Calu3 (cell line): ENCODE measurements around the gene LRRFIP2. TPM values are rescaled to one million over a fixed set of nuclear protein-coding genes. Genes with fewer than 3 reads are reported as not detected.

Experiments
- BruUV-seq: library from RNA; stranded (reverse); fragments of 400-500 nt; replicated peaks from 2 replicates; lab custom pipeline; 2021; lab: Mats Ljungman, UMichigan
- CTCF ChIA-PET: fragments of 300-600 bp; sonication (Branson Sonifier 250); formaldehyde crosslinking; loops from one replicate; lab custom pipeline; 2022; ENCODE audit warnings: antibody characterized with exemption; lab: Charles Lee
- DNase-seq: peaks from one replicate; pipeline ENCODE4 v3.0.0; 2022
- H3K27ac Mint-ChIP-seq: one replicate; pipeline ENCODE4 v1.8.0; 2022; ENCODE audit warnings: mixed read lengths; ENCODE audit not compliant: unreplicated experiment
- H3K27me3 Mint-ChIP-seq: one replicate; pipeline ENCODE4 v1.8.0; 2022; ENCODE audit warnings: mixed read lengths; ENCODE audit not compliant: unreplicated experiment
- H3K36me3 Mint-ChIP-seq: one replicate; pipeline ENCODE4 v1.8.0; 2022; ENCODE audit warnings: mild to moderate bottlenecking, moderate library complexity, mixed read lengths; ENCODE audit not compliant: insufficient read depth, unreplicated experiment
- H3K4me1 Mint-ChIP-seq: one replicate; pipeline ENCODE4 v1.8.0; 2022; ENCODE audit warnings: mild to moderate bottlenecking, low read depth, mixed read lengths; ENCODE audit not compliant: unreplicated experiment
- H3K4me3 Mint-ChIP-seq: one replicate; pipeline ENCODE4 v1.8.0; 2022; ENCODE audit warnings: mild to moderate bottlenecking, low read depth, moderate library complexity, mixed read lengths; ENCODE audit not compliant: unreplicated experiment
- H3K9me3 Mint-ChIP-seq: one replicate; pipeline ENCODE4 v1.8.0; 2022; ENCODE audit warnings: low read depth, mixed read lengths; ENCODE audit not compliant: unreplicated experiment
- CTCF ChIP-seq: fragments of 200-600 bp; IDR thresholded peaks from one replicate; pipeline ENCODE4 v1.8.0; 2022; ENCODE audit warnings: antibody characterized with exemption; ENCODE audit not compliant: unreplicated experiment
- intact Hi-C: fragments of 100-400 bp; cut with micrococcal nuclease; formaldehyde crosslinking; loops from one replicate; pipeline ENCODE4 v1.10.0; 2022; ENCODE audit not compliant: unreplicated experiment
- total RNA-seq: library from RNA; stranded (reverse); gene quantifications from 2 replicates; pipeline ENCODE4 v1.2.3, GENCODE V29; 2022

LRRFIP2 gene
- total RNA-seq, 1 experiment from 2014 or later = 38.8 TPM

- peak overlapping the region; percentile 45 for H3K27ac Mint-ChIP-seq
- H3K4me3 Mint-ChIP-seq = no peak overlapping the region
- no peaks in the 10 kb centered on the region for H3K27me3 Mint-ChIP-seq
- no TSS peak for BruUV-seq
- intact Hi-C loops = loop anchor here (2.0 kb wide), 1 partner anchor 39 kb away; no protein-coding TSS in a partner anchor
- H3K4me1 Mint-ChIP-seq = peaks cover 34% of the 10 kb centered on the region
- no peak for TF ChIP-seq CTCF
- peak; percentile 57 for DNase-seq
- CTCF ChIA-PET = interaction anchor here (1.4 kb wide), 1 partner anchor 18 kb away, joined by 4 read pairs; no protein-coding TSS in a partner anchor
- no peaks in the 10 kb centered on the region for H3K9me3 Mint-ChIP-seq
- no peaks in the 10 kb centered on the region for H3K36me3 Mint-ChIP-seq
Observed at GRCh38 chr3:37221407-37221806, 47.0 kb upstream of the LRRFIP2 start.

GRCh38 chr3:37219266-37219665 is 44.9 kb upstream of the LRRFIP2 start:
- no peak for DNase-seq
- Mint-ChIP-seq H3K27me3 (no peaks in the 10 kb centered on the region), H3K27ac (no peak overlapping the region), H3K4me3 (no peak overlapping the region), H3K4me1 (peaks cover 34% of the 10 kb centered on the region), H3K9me3 (no peaks in the 10 kb centered on the region), H3K36me3 (no peaks in the 10 kb centered on the region)
- intact Hi-C loops = no loop called here
- CTCF ChIA-PET = no interaction called here
- TF ChIP-seq CTCF = no peak
- BruUV-seq = no TSS peak

GRCh38 chr3:37218206-37218605 is 43.8 kb upstream of the LRRFIP2 start:
- intact Hi-C loops = no loop called here
- TF ChIP-seq CTCF = no peak
- CTCF ChIA-PET = no interaction called here
- Mint-ChIP-seq H3K27ac (no peak overlapping the region), H3K4me3 (no peak overlapping the region), H3K27me3 (no peaks in the 10 kb centered on the region), H3K36me3 (no peaks in the 10 kb centered on the region), H3K4me1 (peaks cover 26% of the 10 kb centered on the region), H3K9me3 (no peaks in the 10 kb centered on the region)
- no peak for DNase-seq
- no TSS peak for BruUV-seq

- TF ChIP-seq CTCF = no peak
- BruUV-seq = no TSS peak
- no peak for DNase-seq
- H3K9me3 Mint-ChIP-seq = no peaks in the 10 kb centered on the region
- H3K36me3 Mint-ChIP-seq = no peaks in the 10 kb centered on the region
- H3K4me1 Mint-ChIP-seq = peaks cover 19% of the 10 kb centered on the region
- intact Hi-C loops = no loop called here
- no peak overlapping the region for H3K27ac Mint-ChIP-seq
- H3K4me3 Mint-ChIP-seq = no peak overlapping the region
- H3K27me3 Mint-ChIP-seq = no peaks in the 10 kb centered on the region
- CTCF ChIA-PET = no interaction called here
Observed at GRCh38 chr3:37217098-37217849, 42.9 kb upstream of the LRRFIP2 start.
